ENCODE results near the gene CXorf58. TPM values are rescaled to one million over a fixed set of nuclear protein-coding genes. Genes with fewer than 3 reads are reported as not detected.

Gene CXorf58
- total and polyA plus RNA-seq, 2 of the 8 experiments (the other 6 are each of a cell fraction or from before 2014, with no cell fraction given) = 0.05 TPM; not detected in 1

- Histone ChIP-seq H3K56ac (replicated peaks; ENCODE audit: insufficient read length, low read depth, low read length) (no peak overlapping the region), H3K36me3 (ENCODE audit: control insufficient read depth in 2 of 4, insufficient read depth in 4 of 4, low read length in 3 of 4) (no peaks in the 10 kb centered on the region), H2BK120ac (replicated peaks; ENCODE audit: low read depth, low read length) (no peak overlapping the region), H2BK5ac (ENCODE audit: low read depth, low read length) (no peak overlapping the region), H3K9me3 (ENCODE audit: insufficient read depth in 2 of 2, low read depth in 1 of 2, low read length in 1 of 2) (no peaks in the 10 kb centered on the region), H3K79me1 (ENCODE audit: low read depth, low read length) (no peaks in the 10 kb centered on the region), H3K27ac (ENCODE audit: low read depth, low read length) (no peak overlapping the region), H4K91ac (replicated peaks; ENCODE audit: insufficient read length, low read length) (no peak overlapping the region), H3K4me2 (ENCODE audit: insufficient read depth in 1 of 2, low read depth in 2 of 2, low read length in 2 of 2) (no peak overlapping the region), H4K20me1 (replicated peaks in 1 of 2; ENCODE audit: control insufficient read depth in 1 of 2, insufficient read depth in 2 of 2, low read length in 2 of 2) (no peaks in the 10 kb centered on the region), H3K4ac (replicated peaks; ENCODE audit: insufficient read length, low read depth, low read length) (no peak overlapping the region), H2BK12ac (ENCODE audit: low read depth, low read length) (no peak overlapping the region), H3K18ac (ENCODE audit: extremely low read depth, low read length) (no peak overlapping the region), H3K27me3 (replicated peaks in 1 of 4; ENCODE audit: control insufficient read depth in 3 of 4, extremely low read depth in 1 of 4, insufficient read depth in 3 of 4, low read length in 3 of 4) (no peaks in the 10 kb centered on the region), H3K23ac (ENCODE audit: insufficient read length) (no peak overlapping the region), H3K4me3 (ENCODE audit: extremely low read depth in 1 of 4, insufficient read depth in 2 of 4, low read depth in 3 of 4, low read length in 4 of 4) (no peak overlapping the region), H4K8ac (ENCODE audit: extremely low read depth, insufficient read depth, low read length) (no peak overlapping the region), H2BK15ac (ENCODE audit: low read length) (no peak overlapping the region), H4K5ac (ENCODE audit: insufficient read length, low read depth, low read length) (no peak overlapping the region), H3K14ac (ENCODE audit: insufficient read length) (no peak overlapping the region), H3K23me2 (ENCODE audit: low read depth, low read length) (no peaks in the 10 kb centered on the region), H3K4me1 (replicated peaks in 1 of 4; ENCODE audit: control insufficient read depth in 3 of 4, insufficient read depth in 4 of 4, low read length in 3 of 4) (peaks cover 0 to 3% (median 0%) of the 10 kb centered on the region in 4 experiments; a peak in 2 of 7 replicates), H2AK5ac (ENCODE audit: low read depth, low read length) (no peak overlapping the region), H3K79me2 (ENCODE audit: control insufficient read depth in 1 of 2, insufficient read depth in 2 of 2, low read length in 2 of 2) (no peaks in the 10 kb centered on the region), H2BK20ac (ENCODE audit: low read length) (no peak overlapping the region), H2AFZ (ENCODE audit: low read length) (no peak overlapping the region), H3K9ac (replicated peaks in 1 of 4; ENCODE audit: extremely low read depth in 1 of 4, low read depth in 3 of 4, low read length in 3 of 4) (no peak overlapping the region)
- POLR2A ChIA-PET (ENCODE audit: partially characterized antibody) = interaction anchor here (0.7 kb wide), 1 partner anchor 31 kb away, joined by 3 read pairs; no protein-coding TSS in a partner anchor
- DNase-seq (ENCODE audit: low read depth in 1 of 2, low spot score in 2 of 2) (no peak), FAIRE-seq (no peak)
- 89% methylated on average over 6 of the region's 6 CpGs; no CpG with 5 or more reads in 1 of the 2 experiments for WGBS, 2 experiments (ENCODE audit: extremely low coverage in 1 of 2, insufficient coverage in 1 of 2, insufficient read length in 1 of 2, insufficient replicate concordance in 2 of 2, low coverage in 1 of 2, low lambda C conversion rate in 2 of 2, missing lambda C conversion rate in 1 of 2)
- CTCF ChIA-PET (ENCODE audit: partially characterized antibody) = interaction anchor here (1.5 kb wide), 1 partner anchor 15 kb away, joined by 3 read pairs; no protein-coding TSS in a partner anchor
- TF ChIP-seq KDM1A (IDR thresholded peaks at IDR 0.05; ENCODE audit: borderline replicate concordance, low read length) (no peak), RAD21 (IDR thresholded peaks at IDR 0.05 in 1 of 2, conservative IDR thresholded peaks at IDR 0.05 in 1 of 2; ENCODE audit: low read depth in 2 of 2, low read length in 2 of 2) (no peak), GABPA (IDR thresholded peaks at IDR 0.05; ENCODE audit: borderline replicate concordance, insufficient read depth, low read length) (no peak), GTF2F1 (IDR thresholded peaks at IDR 0.05; ENCODE audit: borderline replicate concordance, low read depth, low read length) (no peak), NANOG (IDR thresholded peaks at IDR 0.05; ENCODE audit: insufficient read depth, low read depth, low read length, poor library complexity, severe bottlenecking) (no peak), CEBPB (IDR thresholded peaks at IDR 0.05; ENCODE audit: low read depth, low read length) (no peak), YY1 (IDR thresholded peaks at IDR 0.05; ENCODE audit: low read depth, low read length) (no peak), EZH2 (IDR thresholded peaks at IDR 0.05; ENCODE audit: low read depth, low read length, severe bottlenecking) (no peak), POLR2A (IDR thresholded peaks at IDR 0.05; ENCODE audit: control extremely low read depth in 1 of 2, low read depth in 2 of 2, low read length in 2 of 2) (no peak), TBP (IDR thresholded peaks at IDR 0.05; ENCODE audit: low read depth, low read length) (no peak), ASH2L (IDR thresholded peaks at IDR 0.05; ENCODE audit: low read length) (no peak), MAX (IDR thresholded peaks at IDR 0.05) (no peak), SIX5 (IDR thresholded peaks at IDR 0.05; ENCODE audit: low read depth, low read length) (no peak)
- TF ChIP-seq, protein P1, sequence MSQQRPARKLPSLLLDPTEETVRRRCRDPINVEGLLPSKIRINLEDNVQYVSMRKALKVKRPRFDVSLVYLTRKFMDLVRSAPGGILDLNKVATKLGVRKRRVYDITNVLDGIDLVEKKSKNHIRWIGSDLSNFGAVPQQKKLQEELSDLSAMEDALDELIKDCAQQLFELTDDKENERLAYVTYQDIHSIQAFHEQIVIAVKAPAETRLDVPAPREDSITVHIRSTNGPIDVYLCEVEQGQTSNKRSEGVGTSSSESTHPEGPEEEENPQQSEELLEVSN (IDR thresholded peaks at IDR 0.05) = no peak
These were observed 20.4 kb upstream of the CXorf58 start for GRCh38 chrX:23887451-23887850.
